Measurements from ENCODE around the gene IL17D. TPM values are rescaled to one million over a fixed set of nuclear protein-coding genes. Genes with fewer than 3 reads are reported as not detected.

IL17D gene
- total and polyA plus RNA-seq, 2 experiments from 2014 or later = 0.51 to 0.54 TPM

- H2AFZ ChIP-seq = peak overlapping the region; percentile 40
- H4K20me1 ChIP-seq (ENCODE audit: insufficient read depth) = no peaks in the 10 kb centered on the region
- peak overlapping the region; percentile 4 for H3K4me2 ChIP-seq (ENCODE audit: unreplicated experiment)
- H3K9ac ChIP-seq = peak overlapping the region; percentile 46; the same call in 1 of the 2 replicates
- no peaks in the 10 kb centered on the region for H3K9me3 ChIP-seq (ENCODE audit: low read depth)
- H3F3A ChIP-seq (ENCODE audit: insufficient read depth) = peaks cover 33% of the 10 kb centered on the region
- no peaks in the 10 kb centered on the region for H3K79me2 ChIP-seq (ENCODE audit: insufficient read depth)
- in situ Hi-C loops (cut with MboI) = no loop called here
- H3K4me1 ChIP-seq (ENCODE audit: insufficient read depth) = peaks cover 42% of the 10 kb centered on the region
- no peaks in the 10 kb centered on the region for H3K36me3 ChIP-seq (ENCODE audit: low read depth)
- TF ChIP-seq EZH2 (IDR thresholded peaks at IDR 0.05; ENCODE audit: insufficient read depth, poor library complexity, severe bottlenecking) (no peak), EZH2phosphoT487 (IDR thresholded peaks at IDR 0.05; ENCODE audit: insufficient read depth, low read depth) (no peak)
- H3K4me3 ChIP-seq = no peak overlapping the region
- H3K9me2 ChIP-seq (ENCODE audit: insufficient read depth) = no peaks in the 10 kb centered on the region
- 5 to 12% methylated on average over 4 of the region's 4 CpGs for WGBS, 2 experiments (ENCODE audit: low coverage in 1 of 2, low lambda C conversion rate in 2 of 2, missing lambda C conversion rate in 2 of 2)
- peak; percentile 30 for DNase-seq
- H3K27ac ChIP-seq = peak overlapping the region; percentile 57
- no peaks in the 10 kb centered on the region for H3K27me3 ChIP-seq (replicated peaks; ENCODE audit: insufficient read depth)
These were observed 6.3 kb downstream of the IL17D start for GRCh38 chr13:20709782-20710181.

GRCh38 chr13:20711301-20712044 lies 8.0 kb downstream of the IL17D start:
- 67 to 68% methylated on average over 13 of the region's 13 CpGs for WGBS, 2 experiments (ENCODE audit: low coverage in 1 of 2, low lambda C conversion rate in 2 of 2, missing lambda C conversion rate in 2 of 2)
- no peaks in the 10 kb centered on the region for H3K79me2 ChIP-seq (ENCODE audit: insufficient read depth)
- H4K20me1 ChIP-seq (ENCODE audit: insufficient read depth) = no peaks in the 10 kb centered on the region
- no peaks in the 10 kb centered on the region for H3K9me2 ChIP-seq (ENCODE audit: insufficient read depth)
- no peak overlapping the region for H3K4me2 ChIP-seq (ENCODE audit: unreplicated experiment)
- no peaks in the 10 kb centered on the region for H3K36me3 ChIP-seq (ENCODE audit: low read depth)
- in situ Hi-C loops (cut with MboI) = no loop called here
- peaks cover 48% of the 10 kb centered on the region for H3K4me1 ChIP-seq (ENCODE audit: insufficient read depth)
- DNase-seq = peak; percentile 53
- H3K4me3 ChIP-seq = no peak overlapping the region
- H3F3A ChIP-seq (ENCODE audit: insufficient read depth) = peaks cover 39% of the 10 kb centered on the region
- TF ChIP-seq EZH2 (IDR thresholded peaks at IDR 0.05; ENCODE audit: insufficient read depth, poor library complexity, severe bottlenecking) (no peak), EZH2phosphoT487 (IDR thresholded peaks at IDR 0.05; ENCODE audit: insufficient read depth, low read depth) (no peak)
- H3K27me3 ChIP-seq (replicated peaks; ENCODE audit: insufficient read depth) = no peaks in the 10 kb centered on the region
- no peak overlapping the region for H2AFZ ChIP-seq
- no peak overlapping the region for H3K9ac ChIP-seq
- no peaks in the 10 kb centered on the region for H3K9me3 ChIP-seq (ENCODE audit: low read depth)
- H3K27ac ChIP-seq = no peak overlapping the region

- H3K4me2 ChIP-seq (ENCODE audit: unreplicated experiment) = peak overlapping the region; percentile 96
- no peaks in the 10 kb centered on the region for H3K36me3 ChIP-seq (ENCODE audit: low read depth)
- TF ChIP-seq EZH2phosphoT487 (IDR thresholded peaks at IDR 0.05; ENCODE audit: insufficient read depth, low read depth) (no peak), EZH2 (IDR thresholded peaks at IDR 0.05; ENCODE audit: insufficient read depth, poor library complexity, severe bottlenecking) (no peak)
- peak overlapping the region; percentile 69 for H3K4me3 ChIP-seq
- WGBS, 2 experiments (ENCODE audit: low coverage in 1 of 2, low lambda C conversion rate in 2 of 2, missing lambda C conversion rate in 2 of 2) = 2 to 3% methylated on average over 11 of the region's 11 CpGs
- peak overlapping the region; percentile 87 for H3K27ac ChIP-seq
- H4K20me1 ChIP-seq (ENCODE audit: insufficient read depth) = no peaks in the 10 kb centered on the region
- no peaks in the 10 kb centered on the region for H3K79me2 ChIP-seq (ENCODE audit: insufficient read depth)
- no peaks in the 10 kb centered on the region for H3K27me3 ChIP-seq (replicated peaks; ENCODE audit: insufficient read depth)
- peaks cover 47% of the 10 kb centered on the region for H3K4me1 ChIP-seq (ENCODE audit: insufficient read depth)
- no peaks in the 10 kb centered on the region for H3K9me2 ChIP-seq (ENCODE audit: insufficient read depth)
- peak overlapping the region; percentile 72 for H3K9ac ChIP-seq
- peak; percentile 52 for DNase-seq
- no peaks in the 10 kb centered on the region for H3K9me3 ChIP-seq (ENCODE audit: low read depth)
- peak overlapping the region; percentile 85 for H2AFZ ChIP-seq
- in situ Hi-C loops (cut with MboI) = no loop called here
- H3F3A ChIP-seq (ENCODE audit: insufficient read depth) = peaks cover 39% of the 10 kb centered on the region
These were observed 9.5 kb downstream of the IL17D start for GRCh38 chr13:20713014-20713376.

GRCh38 chr13:20713751-20714150 lies 10.3 kb downstream of the IL17D start:
- Histone ChIP-seq H4K20me1 (ENCODE audit: insufficient read depth) (no peaks in the 10 kb centered on the region), H3K9me3 (ENCODE audit: low read depth) (no peaks in the 10 kb centered on the region), H3K79me2 (ENCODE audit: insufficient read depth) (no peaks in the 10 kb centered on the region), H3K9me2 (ENCODE audit: insufficient read depth) (no peaks in the 10 kb centered on the region), H3K4me2 (ENCODE audit: unreplicated experiment) (peak overlapping the region; percentile 96), H3K27me3 (replicated peaks; ENCODE audit: insufficient read depth) (no peaks in the 10 kb centered on the region), H3K9ac (peak overlapping the region; percentile 72), H3K4me1 (ENCODE audit: insufficient read depth) (peaks cover 41% of the 10 kb centered on the region), H3F3A (ENCODE audit: insufficient read depth) (peaks cover 34% of the 10 kb centered on the region), H3K27ac (peak overlapping the region; percentile 87), H2AFZ (peak overlapping the region; percentile 47), H3K4me3 (peak overlapping the region; percentile 69), H3K36me3 (ENCODE audit: low read depth) (no peaks in the 10 kb centered on the region)
- peak; percentile 87 for DNase-seq
- no peak for TF ChIP-seq EZH2 (IDR thresholded peaks at IDR 0.05; ENCODE audit: insufficient read depth, poor library complexity, severe bottlenecking)
- no peak for TF ChIP-seq EZH2phosphoT487 (IDR thresholded peaks at IDR 0.05; ENCODE audit: insufficient read depth, low read depth)
- in situ Hi-C loops (cut with MboI) = no loop called here
- WGBS, 2 experiments (ENCODE audit: low coverage in 1 of 2, low lambda C conversion rate in 2 of 2, missing lambda C conversion rate in 2 of 2) = 2% methylated on average over 11 of the region's 11 CpGs

All from GM23248 (cell line).